Esophagus squamous epithelium (tissue), 5 donors: ENCODE data around the gene SLC39A3. TPM values are rescaled to one million over a fixed set of nuclear protein-coding genes. Genes with fewer than 3 reads are reported as not detected.

Experiments
- DNase-seq: peaks from one replicate; lab custom pipeline; 2025; lab: John Stamatoyannopoulos, UW
- H3K27ac ChIP-seq, 4 donors: fragments of 200-600 bp; sonication (generic); one replicate each; pipeline ENCODE4 v1.5.1; 2016 to 2019; ENCODE audit warnings: mild to moderate bottlenecking in 1 of 4
- H3K27me3 ChIP-seq, 4 donors: fragments of 200-600 bp; sonication (generic); 1 replicate in 3 of 4; 2 replicates in 1 of 4; pipeline versions ENCODE4 v1.5.1 to v1.6.0; 2017 to 2021; ENCODE audit warnings: antibody characterized with exemption in 1 of 4
- H3K36me3 ChIP-seq, 3 donors: fragments of 200-600 bp; sonication (generic); one replicate each; pipeline ENCODE4 v1.5.1; 2016 to 2019
- H3K4me1 ChIP-seq, 3 donors: fragments of 200-600 bp; sonication (generic); one replicate each; pipeline ENCODE4 v1.5.1; 2017 to 2019
- H3K4me3 ChIP-seq, 4 donors: fragments of 200-600 bp; sonication (generic); 1 replicate in 3 of 4; 2 replicates in 1 of 4; pipeline ENCODE4 v1.5.1; 2016 to 2019; ENCODE audit warnings: mild to moderate bottlenecking in 2 of 4, moderate library complexity in 1 of 4
- H3K9me3 ChIP-seq, 3 donors: fragments of 200-600 bp; sonication (generic); one replicate each; pipeline ENCODE4 v1.5.1; 2016 to 2019
- CTCF ChIP-seq, 6 experiments: fragments of 450-650 bp in 4 of 6; fragments of 200-600 bp in 2 of 6; sonication (generic) in 2 of 6; IDR thresholded peaks; one replicate each; pipeline ENCODE4 v1.5.1; 2016 to 2019; ENCODE audit warnings: antibody characterized with exemption in 6 of 6, mild to moderate bottlenecking in 4 of 6, moderate library complexity in 4 of 6
- POLR2A ChIP-seq, 4 donors: fragments of 450-650 bp; IDR thresholded peaks; one replicate each; pipeline ENCODE4 v1.6.1; 2017; ENCODE audit warnings: antibody characterized with exemption in 4 of 4, mild to moderate bottlenecking in 4 of 4, moderate library complexity in 3 of 4
- WGBS, 2 donors: methylation state at CpG; one replicate each; pipeline ENCODE4 v1.1.5; 2018; 5-methylcytosine and 5-hydroxymethylcytosine counted together
- intact Hi-C: fragments of 100-400 bp; cut with DNase I; formaldehyde crosslinking; loops from one replicate; pipeline ENCODE4 v1.15.0; 2022
- total RNA-seq, 4 donors: library from RNA; depleted of rRNA; stranded (reverse); fragments of >200 nt; gene quantifications; one replicate each; pipeline ENCODE4 v1.1.0, GENCODE V29; 2016
- donor health status: DM: yes; HTN: yes; CAD: no.

Gene SLC39A3
- total RNA-seq, 4 donors from 2014 or later: 14.8 to 22.1 (median 20.7) TPM

- intact Hi-C loops: no loop called here
- no peak for DNase-seq
Measured at GRCh38 chr19:2763687-2764086, 23.9 kb upstream of the SLC39A3 start.

GRCh38 chr19:2762783-2763496, 23.1 kb upstream of the SLC39A3 start:
- no peak for DNase-seq
- H3K9me3 ChIP-seq: no peaks in the 10 kb centered on the region
- no peak overlapping the region for H3K27ac ChIP-seq
- peaks cover 31 to 100% (median 48%) of the 10 kb centered on the region in 3 donors for H3K36me3 ChIP-seq
- WGBS, 2 donors: 100% methylated on average over 2 of the region's 23 CpGs; no CpG with 5 or more reads in 1 of the 2 donors
- no peaks in the 10 kb centered on the region for H3K4me1 ChIP-seq
- TF ChIP-seq POLR2A (IDR thresholded peaks at IDR 0.05) (no peak), CTCF (IDR thresholded peaks at IDR 0.05) (no peak)
- H3K27me3 ChIP-seq: no peaks in the 10 kb centered on the region
- intact Hi-C loops: no loop called here
- no peak overlapping the region for H3K4me3 ChIP-seq

More at GRCh38 chr19:2763687-2764086, 23.9 kb upstream of the SLC39A3 start:
- no peaks in the 10 kb centered on the region for H3K4me1 ChIP-seq
- TF ChIP-seq POLR2A (IDR thresholded peaks at IDR 0.05) (no peak), CTCF (IDR thresholded peaks at IDR 0.05) (no peak)
- no peak overlapping the region for H3K4me3 ChIP-seq
- 87 to 97% methylated on average over 7 to 12 of the region's 12 CpGs for WGBS, 2 donors
- no peak overlapping the region for H3K27ac ChIP-seq
- H3K27me3 ChIP-seq: no peaks in the 10 kb centered on the region
- H3K9me3 ChIP-seq: no peaks in the 10 kb centered on the region
- H3K36me3 ChIP-seq: peaks cover 31 to 100% (median 55%) of the 10 kb centered on the region in 3 donors

GRCh38 chr19:2761876-2762782, 22.3 kb upstream of the SLC39A3 start:
- no peaks in the 10 kb centered on the region for H3K4me1 ChIP-seq
- TF ChIP-seq CTCF (IDR thresholded peaks at IDR 0.05) (no peak), POLR2A (IDR thresholded peaks at IDR 0.05) (no peak)
- peaks cover 26 to 100% (median 50%) of the 10 kb centered on the region in 3 donors for H3K36me3 ChIP-seq
- no peak overlapping the region for H3K4me3 ChIP-seq
- 90 to 93% methylated on average over 26 to 31 of the region's 43 CpGs for WGBS, 2 donors
- intact Hi-C loops: no loop called here
- no peaks in the 10 kb centered on the region for H3K9me3 ChIP-seq
- H3K27ac ChIP-seq: no peak overlapping the region
- DNase-seq: no peak
- no peaks in the 10 kb centered on the region for H3K27me3 ChIP-seq

- H3K27ac ChIP-seq: no peak overlapping the region
- no peak for TF ChIP-seq POLR2A (IDR thresholded peaks at IDR 0.05)
- no peak for TF ChIP-seq CTCF (IDR thresholded peaks at IDR 0.05)
- WGBS, 2 donors: 81 to 91% methylated on average over 4 to 7 of the region's 16 CpGs
- H3K4me1 ChIP-seq: no peaks in the 10 kb centered on the region
- H3K36me3 ChIP-seq: peaks cover 21 to 100% (median 49%) of the 10 kb centered on the region in 3 donors
- DNase-seq: no peak
- no peak overlapping the region for H3K4me3 ChIP-seq
- H3K9me3 ChIP-seq: no peaks in the 10 kb centered on the region
- H3K27me3 ChIP-seq: no peaks in the 10 kb centered on the region
- intact Hi-C loops: no loop called here
Measured at GRCh38 chr19:2761309-2761677, 21.5 kb upstream of the SLC39A3 start.

- Histone ChIP-seq H3K27me3 (no peaks in the 10 kb centered on the region), H3K9me3 (no peaks in the 10 kb centered on the region), H3K27ac (no peak overlapping the region), H3K4me3 (no peak overlapping the region), H3K36me3 (peaks cover 23 to 100% (median 44%) of the 10 kb centered on the region in 3 donors), H3K4me1 (no peaks in the 10 kb centered on the region)
- TF ChIP-seq POLR2A (IDR thresholded peaks at IDR 0.05) (no peak), CTCF (IDR thresholded peaks at IDR 0.05) (no peak)
- WGBS, 2 donors: 81 to 96% methylated on average over 4 to 5 of the region's 7 CpGs
- no peak for DNase-seq
- intact Hi-C loops: no loop called here
Measured at GRCh38 chr19:2759965-2760364, 20.1 kb upstream of the SLC39A3 start.
